Caco-2 (cell line): ENCODE measurements around the gene SPOCK1. TPM values are rescaled to one million over a fixed set of nuclear protein-coding genes. Genes with fewer than 3 reads are reported as not detected.
"Not testable (repeated sequence)": the region's sequence is repeated elsewhere in the genome, so short reads cannot be mapped to it uniquely, and the experiment has no call there.

Experiments
- BruUV-seq: library from RNA; stranded (reverse); fragments of 400-500 nt; replicated peaks from 2 replicates; lab custom pipeline; 2021; lab: Mats Ljungman, UMichigan
- CTCF ChIA-PET: fragments of 300-600 bp; sonication (Branson Sonifier 250); formaldehyde crosslinking; loops from one replicate; lab custom pipeline; 2022; ENCODE audit warnings: antibody characterized with exemption; lab: Charles Lee
- POLR2A ChIA-PET: fragments of 300-600 bp; sonication (Branson Sonifier 250); formaldehyde crosslinking; loops from one replicate; lab custom pipeline; 2022; ENCODE audit warnings: antibody characterized with exemption; lab: Charles Lee
- DNase-seq, 2 experiments: peaks; one replicate each; pipeline versions ENCODE4 v3.0.0 to v3.0.0-alpha.2; 2020 to 2022
- H3K27me3 ChIP-seq: replicated peaks from 2 replicates; pipeline ENCODE4 v1.6.0; 2011; ENCODE audit warnings: low read length; ENCODE audit not compliant: control insufficient read depth, insufficient read depth
- H3K36me3 ChIP-seq: 2 replicates; pipeline ENCODE4 v1.5.1; 2011; ENCODE audit warnings: low read length; ENCODE audit not compliant: control insufficient read depth, insufficient read depth
- H3K4me1 ChIP-seq: fragments of 250-450 bp; sonication (Bioruptor Pico); 2 replicates; pipeline ENCODE4 v1.5.1; 2020; ENCODE audit warnings: mild to moderate bottlenecking
- H3K4me3 ChIP-seq: 2 replicates; pipeline ENCODE4 v1.5.1; 2011; ENCODE audit warnings: low read depth, mild to moderate bottlenecking, control low read depth, low read length
- H3K9me3 ChIP-seq: fragments of 250-450 bp; sonication (Bioruptor Pico); 2 replicates; pipeline ENCODE4 v1.5.1; 2020; ENCODE audit warnings: mild to moderate bottlenecking, moderate library complexity
- H3K27ac Mint-ChIP-seq: one replicate; pipeline ENCODE4 v1.8.0; 2022; ENCODE audit warnings: mixed read lengths; ENCODE audit not compliant: unreplicated experiment
- H3K27me3 Mint-ChIP-seq: one replicate; pipeline ENCODE4 v1.8.0; 2022; ENCODE audit warnings: mixed read lengths; ENCODE audit not compliant: insufficient read depth, unreplicated experiment
- H3K36me3 Mint-ChIP-seq: one replicate; pipeline ENCODE4 v1.8.0; 2022; ENCODE audit warnings: mild to moderate bottlenecking, mixed read lengths; ENCODE audit not compliant: insufficient read depth, unreplicated experiment
- H3K4me1 Mint-ChIP-seq: one replicate; pipeline ENCODE4 v1.8.0; 2022; ENCODE audit warnings: low read depth, mixed read lengths; ENCODE audit not compliant: unreplicated experiment
- H3K4me3 Mint-ChIP-seq: one replicate; pipeline ENCODE4 v1.8.0; 2022; ENCODE audit warnings: mild to moderate bottlenecking, moderate library complexity, mixed read lengths; ENCODE audit not compliant: unreplicated experiment
- H3K9me3 Mint-ChIP-seq: one replicate; pipeline ENCODE4 v1.8.0; 2022; ENCODE audit warnings: mixed read lengths; ENCODE audit not compliant: unreplicated experiment
- intact Hi-C: fragments of 100-400 bp; cut with micrococcal nuclease; formaldehyde crosslinking; loops from one replicate; pipeline ENCODE4 v1.10.0; 2022; ENCODE audit not compliant: unreplicated experiment
- total RNA-seq: library from RNA; stranded (reverse); gene quantifications from 2 replicates; pipeline ENCODE4 v1.2.3, GENCODE V29; 2022
- TF ChIP-seq, protein P1 (sequence below), 2 experiments: fragments of 200-600 bp in 1 of 2; IDR thresholded peaks; 1 replicate in 1 of 2; 2 replicates in 1 of 2; pipeline versions ENCODE4 v1.5.1 to v1.8.0; 2011 to 2022; ENCODE audit warnings: antibody characterized with exemption in 1 of 2, control low read depth in 1 of 2, inconsistent platforms in 1 of 2, low read depth in 1 of 2, low read length in 1 of 2, mild to moderate bottlenecking in 1 of 2, moderate library complexity in 1 of 2; ENCODE audit not compliant: insufficient read depth in 1 of 2, severe bottlenecking in 1 of 2, unreplicated experiment in 1 of 2

Gene SPOCK1
- total RNA-seq, 1 experiment from 2014 or later: not detected

DNA sequence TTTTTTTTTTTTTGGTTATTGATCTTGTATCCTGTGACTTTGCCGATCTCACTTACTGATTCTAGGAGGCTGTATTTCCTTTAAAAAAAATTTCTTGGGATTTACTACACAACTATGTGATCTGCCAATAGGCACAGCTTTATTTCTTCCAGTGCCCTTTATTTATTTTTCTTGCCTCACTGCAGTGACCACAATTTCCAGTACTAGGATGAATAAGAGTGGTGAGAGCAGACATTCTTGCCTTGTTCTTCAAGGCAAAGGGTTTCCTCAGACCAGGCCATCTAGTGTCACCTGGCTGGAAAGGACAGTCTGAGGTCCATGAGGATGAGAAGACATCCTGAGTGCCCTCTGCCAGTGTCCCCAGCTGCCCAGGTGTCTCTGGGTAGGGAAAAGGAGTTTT lies 265.4 kb downstream of the SPOCK1 start:
- no peaks in the 10 kb centered on the region for H3K27me3 ChIP-seq
- H3K4me1 Mint-ChIP-seq: no peaks in the 10 kb centered on the region
- H3K27ac Mint-ChIP-seq: no peak overlapping the region
- no peak overlapping the region for H3K4me3 ChIP-seq
- no peaks in the 10 kb centered on the region for H3K4me1 ChIP-seq
- peaks cover 4% of the 10 kb centered on the region for H3K36me3 Mint-ChIP-seq
- no peaks in the 10 kb centered on the region for H3K36me3 ChIP-seq
- CTCF ChIA-PET: no interaction called here
- intact Hi-C loops: no loop called here
- H3K9me3 Mint-ChIP-seq: no peaks in the 10 kb centered on the region
- no TSS peak for BruUV-seq
- no peaks in the 10 kb centered on the region for H3K27me3 Mint-ChIP-seq
- DNase-seq: no peak
- H3K4me3 Mint-ChIP-seq: no peak overlapping the region
- TF ChIP-seq, protein P1, sequence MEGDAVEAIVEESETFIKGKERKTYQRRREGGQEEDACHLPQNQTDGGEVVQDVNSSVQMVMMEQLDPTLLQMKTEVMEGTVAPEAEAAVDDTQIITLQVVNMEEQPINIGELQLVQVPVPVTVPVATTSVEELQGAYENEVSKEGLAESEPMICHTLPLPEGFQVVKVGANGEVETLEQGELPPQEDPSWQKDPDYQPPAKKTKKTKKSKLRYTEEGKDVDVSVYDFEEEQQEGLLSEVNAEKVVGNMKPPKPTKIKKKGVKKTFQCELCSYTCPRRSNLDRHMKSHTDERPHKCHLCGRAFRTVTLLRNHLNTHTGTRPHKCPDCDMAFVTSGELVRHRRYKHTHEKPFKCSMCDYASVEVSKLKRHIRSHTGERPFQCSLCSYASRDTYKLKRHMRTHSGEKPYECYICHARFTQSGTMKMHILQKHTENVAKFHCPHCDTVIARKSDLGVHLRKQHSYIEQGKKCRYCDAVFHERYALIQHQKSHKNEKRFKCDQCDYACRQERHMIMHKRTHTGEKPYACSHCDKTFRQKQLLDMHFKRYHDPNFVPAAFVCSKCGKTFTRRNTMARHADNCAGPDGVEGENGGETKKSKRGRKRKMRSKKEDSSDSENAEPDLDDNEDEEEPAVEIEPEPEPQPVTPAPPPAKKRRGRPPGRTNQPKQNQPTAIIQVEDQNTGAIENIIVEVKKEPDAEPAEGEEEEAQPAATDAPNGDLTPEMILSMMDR (IDR thresholded peaks at IDR 0.05; ENCODE audit: insufficient read depth in 1 of 2, low read depth in 1 of 2, low read length in 1 of 2, severe bottlenecking in 1 of 2, unreplicated experiment in 1 of 2): no peak
- POLR2A ChIA-PET: no interaction called here
- H3K9me3 ChIP-seq: no peaks in the 10 kb centered on the region

DNA sequence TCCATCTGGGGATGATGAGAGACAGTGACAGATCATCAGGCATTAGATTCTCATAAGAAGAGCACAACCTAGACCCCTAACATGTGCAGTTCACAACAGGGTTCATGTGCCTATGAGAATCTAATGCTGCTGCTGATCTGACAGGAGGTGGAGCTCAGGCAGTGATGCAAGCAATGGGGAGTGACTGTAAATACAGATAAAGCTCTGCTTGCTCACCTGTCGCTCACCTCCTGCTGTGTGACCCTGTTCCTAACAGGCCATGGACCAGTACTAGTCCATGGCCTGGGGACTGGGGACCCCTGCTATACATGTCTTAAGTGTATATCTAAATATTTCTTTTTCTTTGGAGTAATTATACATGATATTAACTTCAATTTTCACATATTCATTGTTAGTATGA lies 265.8 kb downstream of the SPOCK1 start:
- H3K27ac Mint-ChIP-seq, H3K27me3 ChIP-seq, H3K4me1 ChIP-seq, H3K27me3 Mint-ChIP-seq, H3K36me3 ChIP-seq, H3K36me3 Mint-ChIP-seq, BruUV-seq, DNase-seq, CTCF ChIA-PET, H3K4me3 ChIP-seq, H3K9me3 ChIP-seq, H3K4me3 Mint-ChIP-seq, H3K4me1 Mint-ChIP-seq, POLR2A ChIA-PET, intact Hi-C loops, H3K9me3 Mint-ChIP-seq: not testable (repeated sequence)

DNA sequence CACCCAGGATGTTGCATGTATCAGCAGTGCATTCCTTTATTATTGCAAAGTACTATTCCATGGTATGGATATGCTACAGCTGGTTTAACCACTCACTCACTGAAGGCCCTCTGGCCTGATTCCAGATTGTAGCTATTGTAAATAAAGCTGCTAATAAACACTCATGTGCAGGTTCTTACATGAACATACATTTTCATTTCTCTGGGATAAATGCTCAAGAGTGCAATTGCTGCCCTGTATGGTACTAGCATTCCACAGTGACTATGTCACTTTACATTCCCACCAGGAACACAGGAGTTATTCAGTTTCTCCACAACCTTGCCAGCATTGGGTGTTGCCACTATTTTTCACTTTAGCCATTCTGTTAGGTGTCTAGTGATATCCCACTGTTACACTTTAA lies 267.6 kb downstream of the SPOCK1 start:
- no peak overlapping the region for H3K4me3 Mint-ChIP-seq
- intact Hi-C loops: no loop called here
- no peaks in the 10 kb centered on the region for H3K9me3 Mint-ChIP-seq
- Histone ChIP-seq H3K4me3 (no peak overlapping the region), H3K36me3 (no peaks in the 10 kb centered on the region), H3K27me3 (no peaks in the 10 kb centered on the region), H3K4me1 (no peaks in the 10 kb centered on the region), H3K9me3 (no peaks in the 10 kb centered on the region)
- no peak for DNase-seq
- TF ChIP-seq, protein P1 (IDR thresholded peaks at IDR 0.05; ENCODE audit: insufficient read depth in 1 of 2, low read depth in 1 of 2, low read length in 1 of 2, severe bottlenecking in 1 of 2, unreplicated experiment in 1 of 2): no peak
- no peaks in the 10 kb centered on the region for H3K4me1 Mint-ChIP-seq
- H3K27ac Mint-ChIP-seq: no peak overlapping the region
- CTCF ChIA-PET: no interaction called here
- no peaks in the 10 kb centered on the region for H3K36me3 Mint-ChIP-seq
- no peaks in the 10 kb centered on the region for H3K27me3 Mint-ChIP-seq
- no TSS peak for BruUV-seq
- POLR2A ChIA-PET: no interaction called here

DNA sequence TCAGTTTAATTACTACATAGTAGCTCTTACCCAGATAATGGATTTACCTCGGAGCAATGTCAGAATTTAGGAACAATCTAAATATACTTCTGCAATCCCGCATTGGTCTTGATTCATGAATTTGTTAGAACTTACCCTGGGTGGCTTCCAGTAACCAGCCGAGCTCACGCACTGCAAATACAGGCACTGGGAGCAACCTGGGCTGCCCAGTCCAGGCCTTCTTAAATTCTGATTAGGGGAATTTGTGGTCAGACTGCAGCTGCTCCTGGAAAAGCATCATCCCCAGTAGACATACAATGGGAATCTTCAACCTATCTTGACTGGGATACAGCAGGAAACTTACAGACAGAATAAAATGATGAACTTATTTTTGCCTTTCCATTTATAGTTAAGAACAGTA lies 270.3 kb downstream of the SPOCK1 start:
- DNase-seq: no peak
- H3K27ac Mint-ChIP-seq: no peak overlapping the region
- Histone ChIP-seq H3K36me3 (no peaks in the 10 kb centered on the region), H3K4me3 (no peak overlapping the region), H3K27me3 (no peaks in the 10 kb centered on the region), H3K9me3 (no peaks in the 10 kb centered on the region), H3K4me1 (no peaks in the 10 kb centered on the region)
- H3K4me3 Mint-ChIP-seq: no peak overlapping the region
- ChIA-PET CTCF (no interaction called here), POLR2A (no interaction called here)
- TF ChIP-seq, protein P1 (IDR thresholded peaks at IDR 0.05; ENCODE audit: insufficient read depth in 1 of 2, low read depth in 1 of 2, low read length in 1 of 2, severe bottlenecking in 1 of 2, unreplicated experiment in 1 of 2): no peak
- H3K4me1 Mint-ChIP-seq: no peaks in the 10 kb centered on the region
- H3K9me3 Mint-ChIP-seq: no peaks in the 10 kb centered on the region
- intact Hi-C loops: no loop called here
- H3K27me3 Mint-ChIP-seq: peaks cover 3% of the 10 kb centered on the region
- no peaks in the 10 kb centered on the region for H3K36me3 Mint-ChIP-seq
- no TSS peak for BruUV-seq
